Left ventricle myocardium superior (tissue), 1 donor: ENCODE measurements around the gene TET2. TPM values are rescaled to one million over a fixed set of nuclear protein-coding genes. Genes with fewer than 3 reads are reported as not detected.

Source experiments
- ATAC-seq: fragments of 200-7000 bp; cut with Tn5 transposase; one replicate; pipeline ENCODE4 v1.9.1; 2020; ENCODE audit warnings: mild to moderate bottlenecking, moderate library complexity
- DNase-seq: peaks from one replicate; pipeline ENCODE4 v3.0.0-alpha.2; 2020
- intact Hi-C: fragments of 100-400 bp; cut with micrococcal nuclease; formaldehyde crosslinking; loops from one replicate; pipeline ENCODE4 v1.11.0; 2022
- long read RNA-seq: library from polyadenylated mRNA; unstranded; transcript quantifications from one replicate; pipeline ENCODE4 v2.0.0, GENCODE V29; 2021
- total RNA-seq: library from RNA; stranded (reverse); fragmentation: NEBNext Ultra II Directional; extraction: Animal tissue kit (Norgen Biotek cat#: 25700); gene quantifications from one replicate; pipeline ENCODE4 v1.2.1, GENCODE V29; 2021
- donor health status: DM: no; HTN: yes; CAD: no; lungs with severe emphysema.

TET2 gene
- total RNA-seq = 15.4 TPM
- long read RNA-seq, partial matches to known transcripts = 2 of 3 reads
- long read RNA-seq, other reads (novel, unspliced or antisense) = 1 of 3 reads

- ATAC-seq (peak; percentile 88), DNase-seq (peak; percentile 90)
- intact Hi-C loops = loop anchor here (10.0 kb wide), 1 partner anchor 108 kb away; no protein-coding TSS in a partner anchor
Observed at GRCh38 chr4:105146276-105147015, at the start of gene TET2. TSS of gene TET2 (plus strand) at chr4:105146876. CDS start at chr4:105233943, 87,067 bp downstream.

DNA sequence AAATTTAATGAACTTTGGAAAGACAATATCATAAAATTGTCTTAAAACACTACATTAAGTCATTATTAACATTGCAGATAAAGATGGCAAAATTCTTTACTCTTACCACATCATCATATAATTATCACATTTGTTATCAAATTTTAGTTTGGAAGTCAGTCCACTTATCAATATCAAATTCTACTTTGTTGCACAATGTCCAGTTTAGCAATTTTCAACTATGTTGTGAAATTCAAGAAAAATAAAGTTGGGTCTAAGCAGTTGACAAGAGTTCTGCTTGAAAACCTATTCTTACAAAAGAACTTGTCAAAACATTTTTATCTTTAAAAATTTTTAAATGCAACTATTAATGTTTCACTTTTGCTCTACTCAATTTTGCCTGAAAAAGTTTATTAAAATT, 44.7 kb upstream of the TET2 start:
- ATAC-seq = no peak
- intact Hi-C loops = no loop called here
- no peak for DNase-seq

DNA sequence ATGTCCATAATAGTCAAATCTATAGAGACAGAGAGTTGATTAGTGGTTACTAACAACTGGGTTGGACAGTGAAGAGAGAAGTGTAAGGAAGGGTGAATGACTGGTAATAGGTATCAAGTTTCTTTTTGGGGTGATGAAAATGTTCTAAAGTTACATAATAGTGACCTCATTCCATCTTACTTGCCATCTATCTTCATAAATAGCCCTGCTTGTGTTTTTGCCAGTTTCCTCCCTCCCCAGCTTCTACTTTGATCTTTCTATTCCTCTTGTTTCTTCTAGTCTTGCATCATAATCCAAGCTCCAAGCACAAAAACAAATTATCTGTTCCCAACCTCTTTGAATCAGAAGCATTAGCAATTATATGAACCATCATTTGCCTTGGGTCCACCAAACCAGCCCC, 40.2 kb upstream of the TET2 start:
- DNase-seq = no peak
- ATAC-seq = no peak

DNA sequence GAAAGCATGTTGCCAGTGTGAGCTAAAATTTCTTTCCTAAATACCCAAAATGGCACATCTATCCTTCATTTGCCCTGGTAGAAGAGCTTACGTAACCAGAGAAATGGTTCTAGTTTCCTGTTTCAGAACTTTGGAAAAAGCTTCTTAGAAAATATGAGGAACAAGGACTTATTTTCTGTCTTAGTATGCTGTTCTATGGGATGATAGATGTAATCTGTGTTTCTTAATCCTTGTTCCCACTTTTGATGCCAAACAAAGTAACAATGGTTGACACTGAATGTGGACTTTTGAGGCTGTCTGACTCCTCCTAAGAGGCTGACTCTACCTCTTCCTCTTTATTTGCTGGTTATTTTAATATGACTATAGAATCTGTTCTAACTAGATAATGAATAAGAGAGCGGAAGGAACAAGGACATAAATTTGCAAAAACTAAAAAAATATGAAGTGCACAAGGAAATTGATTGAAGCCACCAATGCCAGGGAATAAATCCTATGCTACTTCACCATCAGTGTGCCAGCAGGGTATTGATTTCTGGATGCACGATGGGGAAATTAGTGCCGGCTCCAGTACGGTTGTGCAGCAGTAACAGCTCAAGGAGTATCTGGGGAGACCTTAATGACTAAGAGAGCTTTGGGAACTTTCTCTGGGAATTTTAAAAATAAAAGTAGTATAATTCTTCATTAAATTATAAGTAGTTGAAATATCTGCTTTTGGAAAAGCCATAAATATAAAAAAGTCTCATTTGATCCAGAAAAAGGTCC, 39.4 kb upstream of the TET2 start:
- no peak for DNase-seq
- ATAC-seq = peak; percentile 61
- intact Hi-C loops = no loop called here

More for the DNA sequence above, 40.2 kb upstream of the TET2 start:
- intact Hi-C loops = no loop called here

GRCh38 chr4:105108971-105109370, 37.7 kb upstream of the TET2 start:
- no peak for DNase-seq
- intact Hi-C loops = no loop called here
- no peak for ATAC-seq

GRCh38 chr4:105112274-105112673, 34.4 kb upstream of the TET2 start:
- DNase-seq = no peak
- intact Hi-C loops = no loop called here
- no peak for ATAC-seq

GRCh38 chr4:105113800-105114199, 32.9 kb upstream of the TET2 start:
- ATAC-seq = peak; percentile 25

DNA sequence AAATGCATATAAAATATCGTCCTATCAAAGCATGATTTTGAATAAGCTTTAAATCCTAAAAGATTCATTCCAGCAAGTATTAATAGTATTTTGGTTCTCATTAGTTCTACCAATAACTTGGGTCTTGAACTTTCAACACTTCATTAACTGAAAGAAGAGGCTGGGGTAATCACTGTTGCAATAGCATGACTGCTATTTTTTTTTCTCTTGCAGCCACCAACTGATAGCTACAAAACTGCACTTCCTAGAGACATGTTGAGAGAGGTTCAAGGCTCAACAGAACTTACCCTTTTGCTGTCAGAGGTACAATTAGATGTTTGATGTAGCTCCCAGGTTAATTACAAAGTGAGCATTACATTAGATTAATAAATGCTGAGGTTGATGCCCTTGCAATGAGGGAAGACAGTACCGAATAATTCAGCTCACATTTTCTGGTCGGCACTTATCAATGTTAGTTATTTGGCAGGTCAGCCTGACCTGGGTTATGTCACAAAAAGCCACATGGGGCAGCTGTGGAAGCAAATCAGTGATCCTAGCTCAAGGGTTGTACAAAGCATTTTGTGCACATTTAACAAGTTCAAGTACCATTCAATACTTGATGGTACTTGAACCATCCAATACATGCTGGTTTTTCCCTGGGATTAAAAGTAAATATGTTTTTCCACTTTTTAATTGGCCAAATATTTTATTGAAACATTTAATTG, 29.9 kb upstream of the TET2 start:
- intact Hi-C loops = no loop called here
- ATAC-seq = no peak
- DNase-seq = no peak

More at GRCh38 chr4:105113800-105114199, 32.9 kb upstream of the TET2 start:
- no peak for DNase-seq
- intact Hi-C loops = no loop called here

DNA sequence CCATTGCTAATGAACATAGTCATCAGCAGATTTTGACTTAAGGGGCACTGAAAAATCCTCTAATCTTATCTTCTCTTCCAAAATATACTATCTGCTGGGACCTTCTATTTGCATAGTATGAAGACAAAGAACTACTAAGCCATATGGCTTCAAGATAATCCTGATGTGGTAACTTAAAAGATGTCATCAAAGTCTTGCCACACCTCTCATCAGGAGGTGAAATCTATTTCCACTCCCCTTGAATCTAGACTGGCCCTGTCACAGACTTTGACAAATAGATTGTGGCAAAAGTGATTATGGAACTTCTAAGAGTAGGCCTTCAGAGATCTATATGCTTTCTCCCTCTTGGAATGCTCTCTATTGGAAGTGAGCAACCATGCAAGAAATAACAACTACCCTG, 27.3 kb upstream of the TET2 start:
- intact Hi-C loops = no loop called here
- no peak for DNase-seq
- ATAC-seq = no peak

DNA sequence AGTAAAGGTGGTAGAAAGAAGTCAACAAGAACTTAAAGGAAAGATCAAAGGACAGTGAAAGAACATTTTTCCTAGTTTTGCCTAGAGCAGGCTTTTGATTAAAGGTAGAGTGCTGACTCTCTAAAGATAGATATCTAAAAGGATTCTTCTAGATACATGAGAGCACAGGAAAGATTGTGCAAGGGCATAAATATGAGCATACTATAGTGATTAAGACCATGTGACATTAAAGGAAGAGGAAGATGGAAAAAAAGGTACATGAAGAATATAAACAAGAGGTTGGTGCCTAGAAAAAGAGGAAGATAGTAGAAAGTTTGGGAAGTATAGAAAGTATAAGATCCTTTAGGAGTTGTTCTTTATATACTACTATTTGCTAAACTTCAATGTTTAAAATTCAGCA, 26.1 kb upstream of the TET2 start:
- intact Hi-C loops = no loop called here
- ATAC-seq (no peak), DNase-seq (no peak)

- no peak for ATAC-seq
- intact Hi-C loops = no loop called here
Observed at GRCh38 chr4:105122350-105122749, 24.3 kb upstream of the TET2 start.

GRCh38 chr4:105126311-105127169, 20.1 kb upstream of the TET2 start:
- DNase-seq = no peak
- ATAC-seq = no peak
- intact Hi-C loops = no loop called here

More at GRCh38 chr4:105122350-105122749, 24.3 kb upstream of the TET2 start:
- no peak for DNase-seq

- ATAC-seq (no peak), DNase-seq (no peak)
- intact Hi-C loops = no loop called here
Observed at GRCh38 chr4:105127170-105127445, 19.6 kb upstream of the TET2 start.

GRCh38 chr4:105128208-105128607, 18.5 kb upstream of the TET2 start:
- intact Hi-C loops = no loop called here
- no peak for ATAC-seq

DNA sequence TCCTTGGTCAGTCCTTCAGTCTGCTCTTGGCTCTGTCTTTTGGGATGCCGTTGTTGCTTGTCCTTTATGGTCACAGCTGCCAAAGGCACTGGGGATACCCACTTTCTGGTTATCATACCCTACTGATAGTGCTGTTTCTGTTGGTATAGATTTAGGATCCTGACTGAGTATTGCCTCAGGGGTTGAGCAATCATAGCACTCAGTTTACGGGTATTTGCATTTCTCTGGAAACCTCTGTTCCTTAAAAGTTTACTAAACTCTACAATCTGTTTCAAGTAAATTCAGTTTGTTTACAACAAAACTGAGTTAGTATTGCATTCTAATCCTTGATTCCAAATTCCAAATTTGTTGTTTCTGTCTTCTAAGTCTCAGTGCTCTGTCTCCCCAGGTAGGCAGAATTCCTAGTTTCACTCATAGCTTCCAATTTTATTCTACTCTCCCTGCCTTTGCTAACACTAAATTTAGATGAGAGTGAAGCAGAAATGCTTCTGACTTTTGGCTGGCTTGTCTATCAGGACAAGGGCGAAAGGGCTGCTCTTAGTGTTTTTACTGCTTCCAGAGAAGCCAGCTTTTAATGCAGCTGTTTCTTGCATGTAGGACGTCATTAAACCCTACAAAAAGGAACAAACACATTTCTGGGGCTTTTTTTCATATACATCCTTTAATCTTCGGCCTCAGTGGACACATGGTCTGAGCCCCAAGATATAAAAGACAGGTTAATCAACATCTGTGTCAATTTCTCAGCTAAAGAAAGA, 17.2 kb upstream of the TET2 start:
- DNase-seq (no peak), ATAC-seq (no peak)
- intact Hi-C loops = no loop called here

More at GRCh38 chr4:105128208-105128607, 18.5 kb upstream of the TET2 start:
- no peak for DNase-seq

GRCh38 chr4:105130945-105131344, 15.7 kb upstream of the TET2 start:
- ATAC-seq (no peak), DNase-seq (no peak)
- intact Hi-C loops = no loop called here

GRCh38 chr4:105133976-105134375, 12.7 kb upstream of the TET2 start:
- DNase-seq (no peak), ATAC-seq (no peak)
- intact Hi-C loops = no loop called here

- ATAC-seq (no peak), DNase-seq (no peak)
- intact Hi-C loops = no loop called here
Observed at GRCh38 chr4:105135785-105136184, 10.9 kb upstream of the TET2 start.
